IgD-negative memory B cell (primary cell): ENCODE results near the gene PRKCQ. TPM values are rescaled to one million over a fixed set of nuclear protein-coding genes. Genes with fewer than 3 reads are reported as not detected.
A peak's percentile ranks its signal among the peaks of the same experiment; 100 is the strongest.

ENCODE experiments used
- H3K27ac Mint-ChIP-seq, 3 donors: one replicate each; pipeline ENCODE4 v1.8.0; 2020 to 2022; ENCODE audit warnings: mild to moderate bottlenecking in 3 of 3, mixed read lengths in 3 of 3, moderate library complexity in 1 of 3
- H3K27me3 Mint-ChIP-seq: one replicate; pipeline ENCODE4 v1.8.0; 2021; ENCODE audit warnings: mixed read lengths
- H3K36me3 Mint-ChIP-seq: one replicate; pipeline ENCODE4 v1.8.0; 2020; ENCODE audit warnings: mild to moderate bottlenecking, mixed read lengths
- H3K4me1 Mint-ChIP-seq, 3 donors: one replicate each; pipeline ENCODE4 v1.8.0; 2020 to 2022; ENCODE audit warnings: mixed read lengths in 3 of 3, mild to moderate bottlenecking in 1 of 3
- H3K4me3 Mint-ChIP-seq, 4 donors: one replicate each; pipeline ENCODE4 v1.8.0; 2020 to 2022; ENCODE audit warnings: mild to moderate bottlenecking in 4 of 4, mixed read lengths in 4 of 4, moderate library complexity in 3 of 4
- H3K9me3 Mint-ChIP-seq, 3 donors: one replicate each; pipeline ENCODE4 v1.8.0; 2020 to 2021; ENCODE audit warnings: mixed read lengths in 3 of 3, mild to moderate bottlenecking in 1 of 3
- polyA plus RNA-seq: library from polyadenylated mRNA; unstranded; fragments of 300-500 nt; fragmentation: Illumina TruSeq; gene quantifications from one replicate; pipeline ENCODE4 v1.2.3, GENCODE V29; 2021

PRKCQ gene
- polyA plus RNA-seq, 1 donor from 2014 or later, result 1.7 TPM

DNA sequence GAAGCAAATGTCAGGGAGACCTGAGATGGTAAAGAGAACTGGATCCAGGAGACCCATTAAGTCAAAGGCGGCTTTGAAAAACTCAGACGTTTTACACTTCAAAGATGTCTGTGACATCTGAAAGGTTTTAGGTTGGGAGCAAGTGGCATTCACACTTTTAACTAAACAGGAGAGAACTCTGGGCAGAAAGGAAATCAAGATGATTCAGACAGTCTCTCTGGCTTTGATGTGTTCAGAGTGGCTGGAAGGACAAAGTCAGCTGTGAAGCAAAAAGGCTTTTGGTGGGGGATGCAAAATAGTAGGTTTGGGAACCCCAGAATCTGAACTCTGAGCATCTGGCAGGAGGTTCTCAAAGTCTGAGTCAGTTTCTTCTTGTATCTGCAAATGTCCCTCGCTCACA, 66.6 kb downstream of the PRKCQ start:
- Mint-ChIP-seq H3K27me3 (peaks cover 26% of the 10 kb centered on the region), H3K9me3 (peaks cover 0 to 5% (median 2%) of the 10 kb centered on the region in 3 donors), H3K4me1 (no peaks in the 10 kb centered on the region), H3K36me3 (no peaks in the 10 kb centered on the region), H3K27ac (no peak overlapping the region), H3K4me3 (peak overlapping the region in 1 of 4 donors; percentile 23)

DNA sequence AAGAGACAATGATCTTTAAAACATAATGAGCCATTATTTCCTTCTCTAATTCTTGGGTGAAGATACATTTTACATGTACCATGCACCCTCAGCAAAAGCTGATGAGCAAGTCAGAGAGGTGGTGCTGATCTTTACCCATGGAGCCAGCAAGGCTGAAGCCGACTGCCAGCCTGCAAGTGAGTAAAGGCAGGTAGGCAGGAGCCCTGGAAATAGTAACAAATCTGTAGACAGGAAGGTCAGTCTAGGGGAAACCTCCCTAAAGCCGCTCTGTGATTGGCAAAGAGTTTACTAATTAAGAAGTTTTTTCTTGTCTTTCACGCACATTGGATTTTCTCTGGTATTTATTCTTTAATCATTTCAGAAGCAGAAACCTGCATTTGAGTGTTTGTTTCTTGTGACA, 67.9 kb downstream of the PRKCQ start:
- H3K27me3 Mint-ChIP-seq, result peaks cover 22% of the 10 kb centered on the region
- no peak overlapping the region for H3K4me3 Mint-ChIP-seq
- peaks cover 0 to 5% (median 2%) of the 10 kb centered on the region in 3 donors for H3K9me3 Mint-ChIP-seq
- H3K4me1 Mint-ChIP-seq, result no peaks in the 10 kb centered on the region
- H3K27ac Mint-ChIP-seq, result no peak overlapping the region
- H3K36me3 Mint-ChIP-seq, result no peaks in the 10 kb centered on the region

DNA sequence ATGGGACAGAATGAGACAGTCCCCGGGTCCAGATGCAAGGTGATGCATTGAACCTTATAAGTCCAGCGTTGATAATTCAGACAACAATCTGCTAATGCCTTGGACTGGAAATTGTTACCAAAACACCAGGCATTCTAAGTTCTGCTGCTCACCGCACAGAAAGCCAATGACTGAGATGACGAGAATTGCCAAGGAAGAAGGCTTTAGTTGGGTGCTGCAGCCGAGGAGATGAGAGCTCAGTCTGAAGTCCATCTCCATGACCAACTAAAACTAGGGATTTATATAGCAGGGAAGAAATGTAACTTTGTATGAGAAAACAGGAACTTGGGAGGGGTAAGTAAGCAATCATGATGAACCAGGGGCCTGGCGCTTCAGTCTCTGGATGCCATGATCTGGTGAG, 68.7 kb downstream of the PRKCQ start:
- no peaks in the 10 kb centered on the region for H3K4me1 Mint-ChIP-seq
- H3K27ac Mint-ChIP-seq, result no peak overlapping the region
- peaks cover 22% of the 10 kb centered on the region for H3K27me3 Mint-ChIP-seq
- H3K9me3 Mint-ChIP-seq, result peaks cover 0 to 5% (median 2%) of the 10 kb centered on the region in 3 donors
- H3K36me3 Mint-ChIP-seq, result no peaks in the 10 kb centered on the region
- no peak overlapping the region for H3K4me3 Mint-ChIP-seq

DNA sequence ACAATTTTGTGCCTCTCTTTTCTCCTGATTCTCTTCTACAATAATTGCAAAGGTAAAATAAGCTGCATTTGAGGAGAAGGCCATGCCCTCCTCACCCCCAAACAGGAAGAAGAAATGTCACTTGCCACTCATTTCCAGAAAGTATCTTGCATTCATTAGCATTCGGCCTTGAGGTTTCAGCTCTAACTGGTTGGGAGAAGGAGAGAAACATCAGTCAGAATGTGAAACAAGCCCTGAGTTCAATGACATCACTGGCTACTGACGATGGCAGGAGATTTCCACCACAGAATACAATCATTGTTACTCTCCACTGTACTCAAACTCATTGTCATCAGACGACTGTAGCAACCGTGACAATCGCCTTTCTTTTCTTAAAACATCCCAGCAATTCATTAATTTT, 72.8 kb downstream of the PRKCQ start:
- no peak overlapping the region for H3K4me3 Mint-ChIP-seq
- H3K4me1 Mint-ChIP-seq, result no peaks in the 10 kb centered on the region
- peaks cover 16% of the 10 kb centered on the region for H3K27me3 Mint-ChIP-seq
- H3K36me3 Mint-ChIP-seq, result no peaks in the 10 kb centered on the region
- H3K27ac Mint-ChIP-seq, result no peak overlapping the region
- peaks cover 0 to 5% (median 2%) of the 10 kb centered on the region in 3 donors for H3K9me3 Mint-ChIP-seq

GRCh38 chr10:6505300-6505699, 74.8 kb downstream of the PRKCQ start:
- Mint-ChIP-seq H3K9me3 (no peaks in the 10 kb centered on the region), H3K27ac (no peak overlapping the region), H3K4me1 (no peaks in the 10 kb centered on the region), H3K36me3 (no peaks in the 10 kb centered on the region), H3K4me3 (peak overlapping the region in 1 of 4 donors; percentile 29), H3K27me3 (peaks cover 12% of the 10 kb centered on the region)

- Mint-ChIP-seq H3K27ac (no peak overlapping the region), H3K4me3 (no peak overlapping the region), H3K27me3 (peaks cover 12% of the 10 kb centered on the region), H3K36me3 (no peaks in the 10 kb centered on the region), H3K4me1 (no peaks in the 10 kb centered on the region), H3K9me3 (no peaks in the 10 kb centered on the region)
These were observed 75.8 kb downstream of the PRKCQ start for GRCh38 chr10:6504296-6504695.

GRCh38 chr10:6503171-6503570, 76.9 kb downstream of the PRKCQ start:
- peaks cover 0 to 7% (median 3%) of the 10 kb centered on the region in 3 donors for H3K4me1 Mint-ChIP-seq
- H3K27ac Mint-ChIP-seq, result no peak overlapping the region
- H3K36me3 Mint-ChIP-seq, result no peaks in the 10 kb centered on the region
- H3K9me3 Mint-ChIP-seq, result no peaks in the 10 kb centered on the region
- peaks cover 12% of the 10 kb centered on the region for H3K27me3 Mint-ChIP-seq
- H3K4me3 Mint-ChIP-seq, result no peak overlapping the region

DNA sequence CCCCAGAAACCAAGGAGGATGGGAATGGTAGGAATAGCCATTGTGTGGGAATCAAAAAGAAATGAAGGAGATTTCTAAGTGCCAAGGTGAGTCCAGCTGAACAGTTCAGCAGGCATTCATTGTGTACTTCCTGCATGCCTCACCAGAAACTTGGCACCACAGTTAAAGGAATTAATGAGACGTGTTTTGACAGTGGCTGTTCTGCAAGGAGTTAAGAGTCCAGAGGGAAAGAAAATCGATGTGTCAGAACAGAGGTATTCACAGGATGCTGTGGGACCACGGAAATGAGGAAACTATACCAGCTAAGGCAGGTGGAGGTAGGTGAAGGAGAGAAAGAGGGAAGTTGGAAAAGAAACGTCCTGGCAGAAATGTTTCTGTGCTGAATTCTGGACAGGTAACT, 78.1 kb downstream of the PRKCQ start:
- peaks cover 14% of the 10 kb centered on the region for H3K27me3 Mint-ChIP-seq
- H3K4me3 Mint-ChIP-seq, result no peak overlapping the region
- H3K4me1 Mint-ChIP-seq, result peaks cover 0 to 8% (median 3%) of the 10 kb centered on the region in 3 donors
- H3K9me3 Mint-ChIP-seq, result no peaks in the 10 kb centered on the region
- no peaks in the 10 kb centered on the region for H3K36me3 Mint-ChIP-seq
- H3K27ac Mint-ChIP-seq, result no peak overlapping the region

- Mint-ChIP-seq H3K4me1 (peaks cover 0 to 8% (median 3%) of the 10 kb centered on the region in 3 donors), H3K36me3 (no peaks in the 10 kb centered on the region), H3K9me3 (no peaks in the 10 kb centered on the region), H3K27me3 (peaks cover 14% of the 10 kb centered on the region), H3K4me3 (no peak overlapping the region), H3K27ac (no peak overlapping the region)
These were observed 80.1 kb downstream of the PRKCQ start for GRCh38 chr10:6499974-6500373.

GRCh38 chr10:6498771-6499170, 81.3 kb downstream of the PRKCQ start:
- Mint-ChIP-seq H3K27ac (no peak overlapping the region), H3K27me3 (peaks cover 10% of the 10 kb centered on the region), H3K4me1 (peaks cover 0 to 8% (median 3%) of the 10 kb centered on the region in 3 donors), H3K4me3 (no peak overlapping the region), H3K36me3 (no peaks in the 10 kb centered on the region), H3K9me3 (no peaks in the 10 kb centered on the region)

DNA sequence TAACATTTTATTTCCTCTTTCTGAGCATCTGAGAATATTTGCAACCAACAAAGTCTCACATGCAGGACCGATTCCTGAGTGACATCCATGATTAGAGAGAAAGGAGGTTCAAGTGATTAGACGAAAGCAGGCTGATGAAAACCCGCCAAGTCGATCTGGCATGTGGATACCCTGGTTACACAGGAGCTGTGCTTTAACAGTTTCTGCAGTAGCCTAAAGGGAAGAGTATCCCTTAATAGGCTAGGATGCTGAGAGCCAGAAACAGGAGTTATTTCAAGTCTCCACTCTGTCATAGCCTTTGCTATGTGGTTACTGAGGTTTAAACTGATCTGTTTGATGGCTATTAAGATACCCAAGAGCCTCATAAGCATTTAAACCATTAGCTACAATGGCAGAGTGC, 82.5 kb downstream of the PRKCQ start:
- Mint-ChIP-seq H3K27me3 (peaks cover 10% of the 10 kb centered on the region), H3K9me3 (no peaks in the 10 kb centered on the region), H3K4me1 (peaks cover 0 to 8% (median 3%) of the 10 kb centered on the region in 3 donors), H3K36me3 (no peaks in the 10 kb centered on the region), H3K4me3 (no peak overlapping the region), H3K27ac (no peak overlapping the region)

- no peaks in the 10 kb centered on the region for H3K9me3 Mint-ChIP-seq
- H3K36me3 Mint-ChIP-seq, result peaks cover 2% of the 10 kb centered on the region
- H3K27me3 Mint-ChIP-seq, result peaks cover 14% of the 10 kb centered on the region
- no peak overlapping the region for H3K27ac Mint-ChIP-seq
- H3K4me3 Mint-ChIP-seq, result no peak overlapping the region
- peaks cover 0 to 8% (median 5%) of the 10 kb centered on the region in 3 donors for H3K4me1 Mint-ChIP-seq
These were observed 85.0 kb downstream of the PRKCQ start for GRCh38 chr10:6494936-6495592.

GRCh38 chr10:6494442-6494819, 85.6 kb downstream of the PRKCQ start:
- H3K27me3 Mint-ChIP-seq, result peaks cover 20% of the 10 kb centered on the region
- H3K4me3 Mint-ChIP-seq, result no peak overlapping the region
- peaks cover 2% of the 10 kb centered on the region for H3K36me3 Mint-ChIP-seq
- no peak overlapping the region for H3K27ac Mint-ChIP-seq
- no peaks in the 10 kb centered on the region for H3K9me3 Mint-ChIP-seq
- H3K4me1 Mint-ChIP-seq, result peaks cover 0 to 8% (median 5%) of the 10 kb centered on the region in 3 donors

DNA sequence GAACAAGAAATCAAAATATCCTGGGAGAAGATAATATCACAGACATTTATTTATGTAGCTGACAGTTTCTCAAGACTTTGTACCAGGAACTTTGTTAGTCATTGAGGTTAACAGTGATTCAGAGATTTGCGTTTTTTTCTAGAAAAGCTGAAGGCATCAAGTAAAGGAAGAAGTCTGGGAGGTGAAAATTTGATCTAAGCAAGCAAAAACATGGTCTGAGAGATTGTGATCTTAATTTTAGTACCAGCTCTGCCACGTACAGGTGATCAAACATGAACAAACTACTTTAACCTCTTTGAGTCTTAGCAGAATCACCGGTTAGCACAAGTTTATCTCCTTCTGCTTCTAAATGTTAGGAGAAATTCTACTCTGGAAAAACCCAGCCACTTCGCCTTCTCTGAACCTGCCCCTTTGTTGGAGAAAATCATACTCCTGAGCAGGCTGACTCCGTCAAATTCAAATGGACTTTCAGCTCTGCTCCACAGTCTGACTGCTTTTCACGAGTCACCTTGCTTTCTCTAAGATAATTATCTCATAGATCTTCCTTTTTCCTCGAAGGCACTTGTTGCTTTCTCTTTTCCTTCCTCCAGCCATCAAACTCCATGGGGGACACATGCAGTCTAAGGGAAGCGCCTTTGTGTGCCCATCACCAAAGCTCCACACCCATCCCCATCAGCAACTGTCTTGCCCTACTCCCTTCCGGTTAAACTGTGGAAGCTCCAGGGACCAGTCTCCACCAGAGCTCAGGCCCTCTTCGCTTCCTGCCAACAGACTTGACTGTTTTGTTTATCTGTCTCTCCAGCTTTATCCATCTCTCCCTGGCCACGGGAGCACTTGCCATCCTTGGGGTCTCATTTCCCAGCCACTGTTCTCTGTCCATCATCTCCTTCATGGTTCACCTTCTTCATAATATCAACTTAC, 86.3 kb downstream of the PRKCQ start:
- Mint-ChIP-seq H3K4me3 (no peak overlapping the region), H3K27ac (no peak overlapping the region), H3K9me3 (no peaks in the 10 kb centered on the region), H3K36me3 (peaks cover 2% of the 10 kb centered on the region), H3K4me1 (peaks cover 0 to 6% (median 5%) of the 10 kb centered on the region in 3 donors), H3K27me3 (peaks cover 20% of the 10 kb centered on the region)

GRCh38 chr10:6492896-6493295, 87.2 kb downstream of the PRKCQ start:
- Mint-ChIP-seq H3K4me1 (peaks cover 0 to 2% (median 0%) of the 10 kb centered on the region in 3 donors), H3K36me3 (peaks cover 2% of the 10 kb centered on the region), H3K9me3 (no peaks in the 10 kb centered on the region), H3K27me3 (peaks cover 20% of the 10 kb centered on the region), H3K27ac (no peak overlapping the region), H3K4me3 (no peak overlapping the region)
